DND-41 (cell line): ENCODE data around the gene EFNB2.

ENCODE experiments used
- ATAC-seq: fragments of 200-7000 bp; cut with Tn5 transposase; 3 replicates; pipeline ENCODE4 v1.9.1; 2021; ENCODE audit warnings: low read depth; ENCODE audit not compliant: insufficient read depth
- DNase-seq: peaks from one replicate; pipeline ENCODE4 v3.0.0-alpha.2; 2020
- H2AFZ ChIP-seq: 2 replicates; pipeline ENCODE4 v1.6.0; 2012; ENCODE audit warnings: low read depth, low read length
- H3K27ac ChIP-seq: 2 replicates; pipeline ENCODE4 v1.5.1; 2012; ENCODE audit warnings: low read length, inconsistent platforms
- H3K27me3 ChIP-seq: fragments of 200-600 bp; sonication (generic); 2 replicates; pipeline ENCODE4 v1.6.0; 2012; ENCODE audit warnings: low read length, mild to moderate bottlenecking, inconsistent platforms; ENCODE audit not compliant: insufficient read depth, poor library complexity
- H3K36me3 ChIP-seq: 2 replicates; pipeline ENCODE4 v1.5.1; 2012; ENCODE audit warnings: low read length, inconsistent platforms; ENCODE audit not compliant: insufficient read depth
- H3K4me1 ChIP-seq: 2 replicates; pipeline ENCODE4 v1.5.1; 2012; ENCODE audit warnings: mild to moderate bottlenecking, low read length; ENCODE audit not compliant: insufficient read depth
- H3K4me2 ChIP-seq: 2 replicates; pipeline ENCODE4 v1.6.0; 2012; ENCODE audit warnings: mild to moderate bottlenecking, moderate library complexity, low read length, inconsistent platforms; ENCODE audit not compliant: insufficient read depth
- H3K4me3 ChIP-seq, 2 experiments: fragments of 200-600 bp in 1 of 2; shearing (Covaris generic) in 1 of 2; 2 replicates each; pipeline ENCODE4 v1.5.1; 2012 to 2016; ENCODE audit warnings: inconsistent platforms in 2 of 2, low read length in 2 of 2, mild to moderate bottlenecking in 2 of 2, low read depth in 1 of 2, moderate library complexity in 1 of 2
- H3K79me2 ChIP-seq: 2 replicates; pipeline ENCODE4 v1.6.0; 2012; ENCODE audit warnings: low read length, inconsistent platforms; ENCODE audit not compliant: insufficient read depth
- H3K9ac ChIP-seq: 2 replicates; pipeline ENCODE4 v1.6.0; 2012; ENCODE audit warnings: low read depth, mild to moderate bottlenecking, inconsistent platforms, low read length, moderate library complexity
- H3K9me3 ChIP-seq: 2 replicates; pipeline ENCODE4 v1.5.1; 2012; ENCODE audit warnings: low read length, moderate library complexity, mild to moderate bottlenecking, inconsistent platforms; ENCODE audit not compliant: insufficient read depth, severe bottlenecking
- H4K20me1 ChIP-seq: 2 replicates; pipeline ENCODE4 v1.6.0; 2012; ENCODE audit warnings: low read length; ENCODE audit not compliant: insufficient read depth
- EZH2 ChIP-seq: IDR thresholded peaks from 3 replicates; pipeline ENCODE4 v1.6.1; 2012; ENCODE audit warnings: borderline replicate concordance, low read depth, mild to moderate bottlenecking, moderate library complexity, low read length, inconsistent platforms; ENCODE audit not compliant: severe bottlenecking
- TF ChIP-seq, protein P1 (sequence below): IDR thresholded peaks from 2 replicates; pipeline ENCODE4 v1.5.1; 2012; ENCODE audit warnings: borderline replicate concordance, low read length, moderate library complexity, mild to moderate bottlenecking; ENCODE audit not compliant: poor library complexity, severe bottlenecking; ENCODE audit errors: extremely low read depth

The EFNB2 gene

DNA sequence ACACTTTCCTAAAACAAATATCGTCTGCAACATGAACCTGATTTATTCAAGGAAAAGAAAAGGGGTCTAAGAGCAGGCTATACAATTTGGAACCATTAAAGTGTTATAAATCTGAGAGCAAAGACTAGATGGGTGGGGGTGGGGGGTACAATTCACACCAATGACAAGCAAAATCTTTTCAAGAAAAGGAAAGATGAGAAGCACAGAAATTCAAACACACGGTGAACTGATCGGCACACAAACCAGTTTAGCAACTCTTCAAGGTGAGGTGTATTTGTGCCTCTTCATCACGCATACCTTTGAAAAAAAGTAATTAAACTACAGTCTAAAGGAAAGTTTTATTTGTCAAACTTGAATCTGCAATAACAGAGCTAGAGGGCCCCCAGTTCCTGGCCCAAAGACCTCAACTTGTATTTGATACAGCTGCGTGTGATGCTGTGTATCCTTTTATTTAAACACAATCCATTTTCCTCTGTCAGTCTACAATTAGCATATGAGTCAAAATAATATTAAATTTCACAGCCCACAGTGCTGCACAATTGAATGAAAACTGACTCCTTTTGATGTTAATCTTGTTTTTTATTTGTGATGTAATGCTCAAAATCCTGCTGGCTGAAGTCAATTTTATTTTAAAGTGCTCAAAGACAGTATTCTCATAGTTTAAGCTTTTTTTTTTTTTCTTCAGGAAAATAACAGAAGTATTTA, 14.2 kb downstream of the EFNB2 start:
- H3K27me3 ChIP-seq: no peaks in the 10 kb centered on the region
- H3K4me2 ChIP-seq: no peak overlapping the region
- TF ChIP-seq, protein P1, sequence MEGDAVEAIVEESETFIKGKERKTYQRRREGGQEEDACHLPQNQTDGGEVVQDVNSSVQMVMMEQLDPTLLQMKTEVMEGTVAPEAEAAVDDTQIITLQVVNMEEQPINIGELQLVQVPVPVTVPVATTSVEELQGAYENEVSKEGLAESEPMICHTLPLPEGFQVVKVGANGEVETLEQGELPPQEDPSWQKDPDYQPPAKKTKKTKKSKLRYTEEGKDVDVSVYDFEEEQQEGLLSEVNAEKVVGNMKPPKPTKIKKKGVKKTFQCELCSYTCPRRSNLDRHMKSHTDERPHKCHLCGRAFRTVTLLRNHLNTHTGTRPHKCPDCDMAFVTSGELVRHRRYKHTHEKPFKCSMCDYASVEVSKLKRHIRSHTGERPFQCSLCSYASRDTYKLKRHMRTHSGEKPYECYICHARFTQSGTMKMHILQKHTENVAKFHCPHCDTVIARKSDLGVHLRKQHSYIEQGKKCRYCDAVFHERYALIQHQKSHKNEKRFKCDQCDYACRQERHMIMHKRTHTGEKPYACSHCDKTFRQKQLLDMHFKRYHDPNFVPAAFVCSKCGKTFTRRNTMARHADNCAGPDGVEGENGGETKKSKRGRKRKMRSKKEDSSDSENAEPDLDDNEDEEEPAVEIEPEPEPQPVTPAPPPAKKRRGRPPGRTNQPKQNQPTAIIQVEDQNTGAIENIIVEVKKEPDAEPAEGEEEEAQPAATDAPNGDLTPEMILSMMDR: no peak
- no peak for TF ChIP-seq EZH2
- no peak overlapping the region for H3K27ac ChIP-seq
- H3K36me3 ChIP-seq: no peaks in the 10 kb centered on the region
- DNase-seq: no peak
- no peaks in the 10 kb centered on the region for H3K4me1 ChIP-seq
- no peak for ATAC-seq
- H3K9ac ChIP-seq: no peak overlapping the region
- H3K79me2 ChIP-seq: no peaks in the 10 kb centered on the region
- no peaks in the 10 kb centered on the region for H4K20me1 ChIP-seq
- no peak overlapping the region for H3K4me3 ChIP-seq
- no peaks in the 10 kb centered on the region for H3K9me3 ChIP-seq
- no peak overlapping the region for H2AFZ ChIP-seq

DNA sequence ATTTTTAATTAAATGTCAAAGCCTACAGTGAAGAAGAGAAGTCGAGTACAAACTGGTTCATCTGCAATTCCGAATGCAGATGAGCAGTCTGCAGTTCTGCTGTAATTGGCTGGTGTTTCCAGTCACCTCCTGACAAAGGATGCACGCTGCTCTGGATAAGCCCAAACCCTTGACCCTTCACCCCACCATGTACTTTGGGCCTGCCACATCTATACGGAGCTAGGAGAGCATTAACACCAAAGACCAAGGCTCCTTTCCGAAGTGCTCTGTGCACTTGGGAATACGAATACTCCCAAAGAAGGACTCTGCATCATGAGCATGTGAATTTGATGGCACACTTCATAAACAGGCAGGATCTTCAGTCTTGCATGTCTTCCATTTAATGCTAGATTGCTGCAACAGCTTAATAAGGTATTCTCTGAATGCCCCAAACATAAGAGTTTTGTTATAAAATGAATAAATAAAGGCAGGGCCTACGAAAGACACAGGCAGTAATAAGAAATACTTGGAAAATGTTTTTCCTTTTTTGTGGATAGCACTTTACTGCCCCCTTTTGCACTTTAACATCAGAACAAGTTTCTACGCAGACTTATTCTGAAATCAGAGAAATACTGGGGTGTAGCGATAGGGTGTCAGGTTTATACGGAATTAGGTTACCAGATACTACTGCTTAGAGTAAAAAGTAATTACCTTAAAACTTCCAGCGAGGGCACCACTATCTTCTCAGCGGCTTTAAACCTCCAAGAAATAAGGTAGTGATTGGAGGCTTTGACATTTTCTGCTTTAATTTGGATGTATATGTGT, 15.0 kb downstream of the EFNB2 start:
- TF ChIP-seq EZH2: no peak
- TF ChIP-seq, protein P1: peak; percentile 29
- no peaks in the 10 kb centered on the region for H3K36me3 ChIP-seq
- no peak overlapping the region for H3K4me3 ChIP-seq
- no peak overlapping the region for H3K27ac ChIP-seq
- H4K20me1 ChIP-seq: no peaks in the 10 kb centered on the region
- ATAC-seq (no peak), DNase-seq (no peak)
- H3K27me3 ChIP-seq: no peaks in the 10 kb centered on the region
- H3K4me1 ChIP-seq: no peaks in the 10 kb centered on the region
- H3K9ac ChIP-seq: no peak overlapping the region
- no peaks in the 10 kb centered on the region for H3K79me2 ChIP-seq
- no peaks in the 10 kb centered on the region for H3K9me3 ChIP-seq
- H2AFZ ChIP-seq: no peak overlapping the region
- no peak overlapping the region for H3K4me2 ChIP-seq

DNA sequence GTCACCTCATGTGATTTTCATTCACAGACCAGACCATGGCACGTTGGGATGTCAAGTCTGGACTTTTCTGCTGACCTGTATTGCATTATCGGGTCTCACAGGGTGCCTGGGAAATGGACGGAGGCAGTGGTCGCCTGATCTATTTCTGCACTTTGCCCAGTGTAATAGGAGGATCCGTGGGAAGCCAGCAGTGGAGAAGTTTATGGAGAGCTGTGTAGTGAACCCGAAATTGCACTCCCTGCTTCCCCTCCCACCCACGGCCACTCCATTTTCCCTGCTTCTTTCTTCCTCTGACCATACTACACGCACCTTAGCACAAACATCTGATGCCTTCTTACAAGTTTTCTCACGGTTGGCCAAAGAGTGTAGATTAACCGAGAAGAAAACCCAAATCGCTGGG, 16.9 kb downstream of the EFNB2 start:
- Histone ChIP-seq H3K9me3 (no peaks in the 10 kb centered on the region), H3K4me3 (no peak overlapping the region), H3K79me2 (no peaks in the 10 kb centered on the region), H3K4me2 (no peak overlapping the region), H3K36me3 (no peaks in the 10 kb centered on the region), H3K27me3 (no peaks in the 10 kb centered on the region), H3K9ac (no peak overlapping the region), H4K20me1 (no peaks in the 10 kb centered on the region), H3K4me1 (no peaks in the 10 kb centered on the region), H3K27ac (no peak overlapping the region), H2AFZ (no peak overlapping the region)
- DNase-seq: no peak
- no peak for ATAC-seq
- TF ChIP-seq, protein P1: no peak
- no peak for TF ChIP-seq EZH2
